K562 (cell line): Measurements from ENCODE around the gene BNIP3. TPM values are rescaled to one million over a fixed set of nuclear protein-coding genes. Genes with fewer than 3 reads are reported as not detected.

Experiments used
- ATAC-seq: fragments of 200-7000 bp; cut with Tn5 transposase; 3 replicates; pipeline ENCODE4 v1.9.1; 2020; ENCODE audit warnings: moderate library complexity
- BruUV-seq: library from RNA; stranded (reverse); fragments of 400-500 nt; replicated peaks from 2 replicates; lab custom pipeline; 2021; lab: Mats Ljungman, UMichigan
- CTCF ChIA-PET: fragments of 300-600 bp; formaldehyde crosslinking; extraction: SDS; loops from one replicate; lab custom pipeline; 2021; ENCODE audit warnings: low intra/inter-chr PET ratio; lab: Yijun Ruan, JAX
- POLR2A ChIA-PET: fragments of 300-600, 350-650 bp; sonication (Branson Sonifier 250); formaldehyde crosslinking; extraction: SDS; loops from one replicate; lab custom pipeline; 2021; ENCODE audit warnings: antibody characterized with exemption, inconsistent platforms; lab: Yijun Ruan, JAX
- DNase-seq, 4 experiments: peaks; one replicate each; pipeline versions ENCODE4 v3.0.0 to v3.0.0-alpha.2; 2011 to 2018; ENCODE audit warnings: low spot score in 3 of 4, mixed read lengths in 3 of 4; ENCODE audit errors: extremely low read depth in 1 of 4
- FAIRE-seq: peaks from 2 replicates; lab custom pipeline; 2011; peaks lifted over from hg19 to GRCh38; lab: Jason Lieb, UNC
- H2AFZ ChIP-seq: 2 replicates; pipeline ENCODE4 v1.6.0; 2011; ENCODE audit warnings: low read depth, low read length, control low read depth, inconsistent platforms
- H3K27ac ChIP-seq: fragments of 200-600 bp; 3 replicates; pipeline ENCODE4 v1.8.0; 2011; ENCODE audit warnings: low read depth, mild to moderate bottlenecking, control low read depth, inconsistent platforms, low read length, moderate library complexity, mixed read lengths; ENCODE audit errors: extremely low read depth
- H3K27me3 ChIP-seq, 2 experiments: fragments of 300-600 bp in 1 of 2; 2 replicates in 1 of 2; 3 replicates in 1 of 2; pipeline versions ENCODE4 v1.6.0 to v1.8.0; 2011; ENCODE audit warnings: inconsistent platforms in 2 of 2, low read length in 2 of 2, mild to moderate bottlenecking in 1 of 2, mixed read lengths in 1 of 2, moderate library complexity in 1 of 2; ENCODE audit not compliant: control insufficient read depth in 2 of 2, insufficient read depth in 2 of 2
- H3K36me3 ChIP-seq: fragments of 300-600 bp; 3 replicates; pipeline ENCODE4 v1.8.0; 2011; ENCODE audit warnings: mild to moderate bottlenecking, low read length, inconsistent platforms; ENCODE audit not compliant: control insufficient read depth, insufficient read depth
- H3K4me1 ChIP-seq, 2 experiments: fragments of 200-600 bp in 1 of 2; replicated peaks in 1 of 2; 2 replicates in 1 of 2; 3 replicates in 1 of 2; pipeline versions ENCODE4 v1.5.1 to v1.8.0; 2011; ENCODE audit warnings: inconsistent platforms in 2 of 2, low read length in 2 of 2, mild to moderate bottlenecking in 1 of 2, mixed read lengths in 1 of 2, moderate library complexity in 1 of 2; ENCODE audit not compliant: control insufficient read depth in 2 of 2, insufficient read depth in 2 of 2
- H3K4me2 ChIP-seq: 2 replicates; pipeline ENCODE4 v1.6.1; 2011; ENCODE audit warnings: low read length, control low read depth, inconsistent platforms, mixed read lengths; ENCODE audit not compliant: insufficient read depth
- H3K4me3 ChIP-seq: fragments of 200-600 bp; sonication (generic), shearing (Covaris generic); 2 replicates; pipeline ENCODE4 v1.5.1; 2016; ENCODE audit warnings: control low read depth, inconsistent platforms
- H3K79me2 ChIP-seq: fragments of 200-600 bp; 3 replicates; pipeline ENCODE4 v1.8.0; 2011; ENCODE audit warnings: low read length, inconsistent platforms; ENCODE audit not compliant: control insufficient read depth, insufficient read depth
- H3K9ac ChIP-seq, 2 experiments: 2 replicates each; pipeline versions ENCODE4 v1.6.0 to v1.6.1; 2011; ENCODE audit warnings: low read depth in 2 of 2, low read length in 2 of 2, control low read depth in 1 of 2, inconsistent platforms in 1 of 2, mild to moderate bottlenecking in 1 of 2, mixed read lengths in 1 of 2; ENCODE audit not compliant: insufficient read depth in 1 of 2
- H3K9me1 ChIP-seq: one replicate; pipeline ENCODE4 v1.6.0; 2011; ENCODE audit warnings: inconsistent platforms, mild to moderate bottlenecking, low read length, moderate library complexity; ENCODE audit not compliant: control insufficient read depth, insufficient read depth
- H3K9me3 ChIP-seq: replicated peaks from 2 replicates; pipeline ENCODE4 v1.5.1; 2011; ENCODE audit warnings: low read depth, low read length, inconsistent platforms; ENCODE audit not compliant: control insufficient read depth, insufficient read depth
- H4K20me1 ChIP-seq: replicated peaks from 2 replicates; pipeline ENCODE4 v1.6.1; 2011; ENCODE audit warnings: low read length, inconsistent platforms, mixed read lengths; ENCODE audit not compliant: control insufficient read depth, insufficient read depth
- CBFA2T2 ChIP-seq: fragments of 450-650 bp; conservative IDR thresholded peaks from 2 replicates; pipeline ENCODE4 v1.6.1; 2017; ENCODE audit warnings: mild to moderate bottlenecking
- CBFA2T3 ChIP-seq: fragments of 450-650 bp; IDR thresholded peaks from 2 replicates; pipeline ENCODE4 v1.6.1; 2017
- EP400 ChIP-seq: fragments of 450-650 bp; IDR thresholded peaks from 2 replicates; pipeline ENCODE4 v1.6.1; 2017; ENCODE audit warnings: antibody characterized with exemption, mild to moderate bottlenecking, moderate library complexity
- GABPB2 ChIP-seq: fragments of 250-450 bp; sonication (Bioruptor Pico); conservative IDR thresholded peaks from 2 replicates; pipeline ENCODE4 v1.5.1; 2021; ENCODE audit warnings: mild to moderate bottlenecking
- PTTG1 ChIP-seq: fragments of 450-650 bp; IDR thresholded peaks from 2 replicates; pipeline ENCODE4 v1.6.1; 2016; ENCODE audit warnings: low read depth, mild to moderate bottlenecking, missing genetic modification characterization, missing compliant biosample characterization
- SAFB2 ChIP-seq: fragments of 200-400 bp; formaldehyde crosslinking; IDR thresholded peaks from 2 replicates; pipeline ENCODE4 v1.6.1; 2018; ENCODE audit warnings: borderline replicate concordance, low read length, low read depth, moderate library complexity; ENCODE audit not compliant: severe bottlenecking
- WGBS: fragments of 100-300 bp; shearing (Covaris generic); methylation state at CpG from one replicate; pipeline ENCODE4 v1.1.6; 2016; ENCODE audit warnings: low coverage, mixed read lengths; ENCODE audit not compliant: insufficient coverage; ENCODE audit errors: missing lambda C conversion rate; 5-methylcytosine and 5-hydroxymethylcytosine counted together
- in situ Hi-C: fragments of 300-500 bp; cut with MboI; formaldehyde crosslinking; loops from 4 replicates; pipeline ENCODE4 v1.15.0; 2018; ENCODE audit warnings: inconsistent platforms, mixed read lengths
- intact Hi-C: fragments of 100-400 bp; cut with micrococcal nuclease; formaldehyde crosslinking; loops from 2 replicates; pipeline ENCODE4 v1.14.2; 2022
- polyA plus RNA-seq, 8 experiments: library from polyadenylated mRNA; depleted of rRNA in 4 of 8; stranded (reverse) in 5 of 8; unstranded in 3 of 8; fragments of >200 nt; fragmentation: Nextera tagmentation in 2 of 8; fragmentation: Illumina TruSeq in 1 of 8; extraction: Ambion mirVana in 2 of 8; extraction: Trizol in 1 of 8; gene quantifications; 2 replicates each; pipeline versions ENCODE4 v1.2.1 to v1.2.3, GENCODE V29; 2011 to 2014; ENCODE audit warnings: inconsistent platforms in 1 of 8, missing spikeins in 1 of 8
- total RNA-seq, 7 experiments: library from RNA; depleted of rRNA in 6 of 7; stranded (reverse); fragments of >200 nt in 6 of 7; fragmentation: Illumina TruSeq in 2 of 7; extraction: Trizol in 2 of 7; gene quantifications; 2 replicates each; pipeline versions ENCODE4 v1.2.1 to v1.2.3, GENCODE V29; 2011 to 2021; ENCODE audit warnings: low replicate concordance in 1 of 7
- TF ChIP-seq, protein P1 (sequence below): fragments of 450-650 bp; formaldehyde crosslinking; IDR thresholded peaks from 2 replicates; pipeline ENCODE4 v1.4.0; 2020; ENCODE audit warnings: mild to moderate bottlenecking, mixed read lengths
- TF ChIP-seq, protein P2 (sequence below): fragments of 450-650 bp; IDR thresholded peaks from 2 replicates; pipeline ENCODE4 v1.6.1; 2016; ENCODE audit warnings: mild to moderate bottlenecking, moderate library complexity

Gene BNIP3
- total and polyA plus RNA-seq, 9 of the 15 experiments (the other 6 are each of a cell fraction or from before 2014, with no cell fraction given), result 9.2 to 119 (median 42.2) TPM

DNA sequence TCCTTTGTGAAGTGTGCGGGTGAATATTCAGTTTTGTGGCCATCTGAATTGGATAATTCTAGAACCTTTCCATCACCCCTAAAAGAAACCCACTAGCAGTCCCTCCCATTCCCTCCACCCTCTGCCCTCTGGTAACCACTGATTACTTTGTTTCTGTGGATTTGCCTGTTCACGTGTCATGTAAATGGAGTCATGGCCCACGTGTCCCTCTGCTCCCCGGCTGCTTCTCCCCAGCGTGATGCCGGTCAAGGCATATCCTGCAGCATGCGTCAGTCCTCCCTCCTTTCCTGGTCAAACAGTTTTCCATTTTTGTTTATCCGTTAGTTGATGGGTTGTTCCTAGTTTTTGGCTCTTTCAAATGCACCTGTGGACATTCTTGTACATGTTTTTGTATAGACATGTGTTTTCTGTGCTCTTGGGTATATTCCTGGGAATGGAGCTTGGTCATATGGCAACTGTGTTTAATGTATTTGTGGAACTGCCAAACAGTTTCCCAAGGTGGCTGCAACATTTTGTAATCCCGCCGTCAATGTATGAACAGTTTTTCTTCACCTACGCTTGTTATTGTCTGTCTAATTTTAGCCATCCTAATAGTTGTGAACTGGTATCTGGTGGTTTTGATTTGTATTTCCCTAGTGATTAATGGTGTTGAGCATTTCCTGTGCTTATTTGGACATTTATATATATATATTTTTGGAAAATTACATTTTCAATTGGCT lies 58.5 kb downstream of the BNIP3 start:
- POLR2A ChIA-PET, result interaction anchor here (0.7 to 1.2 kb wide), 4 partner anchors 8 to 579 kb away, joined by 3 to 4 read pairs (median 4); no protein-coding TSS in a partner anchor
- H3K9ac ChIP-seq, result peak overlapping the region in 1 of 2 experiments; percentile 30; a peak in 1 of 4 replicates
- peaks cover 7% of the 10 kb centered on the region for H3K9me1 ChIP-seq
- DNase-seq (peak in 2 of 4 experiments; percentile 22 to 54), ATAC-seq (peak; percentile 60), FAIRE-seq (no peak)
- no TSS peak for BruUV-seq
- CTCF ChIA-PET, result no interaction called here
- H3K4me1 ChIP-seq, result peaks cover 25 to 49% of the 10 kb centered on the region in 2 experiments
- H3K9me3 ChIP-seq, result peaks cover 2% of the 10 kb centered on the region; the same call in 1 of the 2 replicates
- H3K4me2 ChIP-seq, result peak overlapping the region; percentile 27; the same call in 1 of the 2 replicates
- H2AFZ ChIP-seq, result no peak overlapping the region
- in situ Hi-C loops (no loop called here), intact Hi-C loops (no loop called here)
- no peak overlapping the region for H3K4me3 ChIP-seq
- H3K27me3 ChIP-seq, result no peaks in the 10 kb centered on the region
- H4K20me1 ChIP-seq, result peaks cover 4% of the 10 kb centered on the region; the same call in 1 of the 2 replicates
- 77% methylated on average over 6 of the region's 11 CpGs for WGBS
- H3K27ac ChIP-seq, result peak overlapping the region; percentile 61
- peaks cover 29% of the 10 kb centered on the region; the same call in 2 of the 3 replicates for H3K36me3 ChIP-seq
- peaks cover 92% of the 10 kb centered on the region for H3K79me2 ChIP-seq
- TF ChIP-seq, protein P1, sequence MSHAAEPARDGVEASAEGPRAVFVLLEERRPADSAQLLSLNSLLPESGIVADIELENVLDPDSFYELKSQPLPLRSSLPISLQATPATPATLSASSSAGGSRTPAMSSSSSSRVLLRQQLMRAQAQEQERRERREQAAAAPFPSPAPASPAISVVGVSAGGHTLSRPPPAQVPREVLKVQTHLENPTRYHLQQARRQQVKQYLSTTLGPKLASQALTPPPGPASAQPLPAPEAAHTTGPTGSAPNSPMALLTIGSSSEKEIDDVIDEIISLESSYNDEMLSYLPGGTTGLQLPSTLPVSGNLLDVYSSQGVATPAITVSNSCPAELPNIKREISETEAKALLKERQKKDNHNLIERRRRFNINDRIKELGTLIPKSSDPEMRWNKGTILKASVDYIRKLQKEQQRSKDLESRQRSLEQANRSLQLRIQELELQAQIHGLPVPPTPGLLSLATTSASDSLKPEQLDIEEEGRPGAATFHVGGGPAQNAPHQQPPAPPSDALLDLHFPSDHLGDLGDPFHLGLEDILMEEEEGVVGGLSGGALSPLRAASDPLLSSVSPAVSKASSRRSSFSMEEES, result no peak
- no peak for TF ChIP-seq GABPB2 (CRISPR knock-in tag)
- TF ChIP-seq CBFA2T3, result peak; percentile 23; the same call in 1 of the 2 replicates
- peak; percentile 17; the same call in 1 of the 2 replicates for TF ChIP-seq EP400
- peak; percentile 35; the same call in 1 of the 2 replicates for TF ChIP-seq CBFA2T2
- no peak for TF ChIP-seq PTTG1 (tag)
- TF ChIP-seq, protein P2, sequence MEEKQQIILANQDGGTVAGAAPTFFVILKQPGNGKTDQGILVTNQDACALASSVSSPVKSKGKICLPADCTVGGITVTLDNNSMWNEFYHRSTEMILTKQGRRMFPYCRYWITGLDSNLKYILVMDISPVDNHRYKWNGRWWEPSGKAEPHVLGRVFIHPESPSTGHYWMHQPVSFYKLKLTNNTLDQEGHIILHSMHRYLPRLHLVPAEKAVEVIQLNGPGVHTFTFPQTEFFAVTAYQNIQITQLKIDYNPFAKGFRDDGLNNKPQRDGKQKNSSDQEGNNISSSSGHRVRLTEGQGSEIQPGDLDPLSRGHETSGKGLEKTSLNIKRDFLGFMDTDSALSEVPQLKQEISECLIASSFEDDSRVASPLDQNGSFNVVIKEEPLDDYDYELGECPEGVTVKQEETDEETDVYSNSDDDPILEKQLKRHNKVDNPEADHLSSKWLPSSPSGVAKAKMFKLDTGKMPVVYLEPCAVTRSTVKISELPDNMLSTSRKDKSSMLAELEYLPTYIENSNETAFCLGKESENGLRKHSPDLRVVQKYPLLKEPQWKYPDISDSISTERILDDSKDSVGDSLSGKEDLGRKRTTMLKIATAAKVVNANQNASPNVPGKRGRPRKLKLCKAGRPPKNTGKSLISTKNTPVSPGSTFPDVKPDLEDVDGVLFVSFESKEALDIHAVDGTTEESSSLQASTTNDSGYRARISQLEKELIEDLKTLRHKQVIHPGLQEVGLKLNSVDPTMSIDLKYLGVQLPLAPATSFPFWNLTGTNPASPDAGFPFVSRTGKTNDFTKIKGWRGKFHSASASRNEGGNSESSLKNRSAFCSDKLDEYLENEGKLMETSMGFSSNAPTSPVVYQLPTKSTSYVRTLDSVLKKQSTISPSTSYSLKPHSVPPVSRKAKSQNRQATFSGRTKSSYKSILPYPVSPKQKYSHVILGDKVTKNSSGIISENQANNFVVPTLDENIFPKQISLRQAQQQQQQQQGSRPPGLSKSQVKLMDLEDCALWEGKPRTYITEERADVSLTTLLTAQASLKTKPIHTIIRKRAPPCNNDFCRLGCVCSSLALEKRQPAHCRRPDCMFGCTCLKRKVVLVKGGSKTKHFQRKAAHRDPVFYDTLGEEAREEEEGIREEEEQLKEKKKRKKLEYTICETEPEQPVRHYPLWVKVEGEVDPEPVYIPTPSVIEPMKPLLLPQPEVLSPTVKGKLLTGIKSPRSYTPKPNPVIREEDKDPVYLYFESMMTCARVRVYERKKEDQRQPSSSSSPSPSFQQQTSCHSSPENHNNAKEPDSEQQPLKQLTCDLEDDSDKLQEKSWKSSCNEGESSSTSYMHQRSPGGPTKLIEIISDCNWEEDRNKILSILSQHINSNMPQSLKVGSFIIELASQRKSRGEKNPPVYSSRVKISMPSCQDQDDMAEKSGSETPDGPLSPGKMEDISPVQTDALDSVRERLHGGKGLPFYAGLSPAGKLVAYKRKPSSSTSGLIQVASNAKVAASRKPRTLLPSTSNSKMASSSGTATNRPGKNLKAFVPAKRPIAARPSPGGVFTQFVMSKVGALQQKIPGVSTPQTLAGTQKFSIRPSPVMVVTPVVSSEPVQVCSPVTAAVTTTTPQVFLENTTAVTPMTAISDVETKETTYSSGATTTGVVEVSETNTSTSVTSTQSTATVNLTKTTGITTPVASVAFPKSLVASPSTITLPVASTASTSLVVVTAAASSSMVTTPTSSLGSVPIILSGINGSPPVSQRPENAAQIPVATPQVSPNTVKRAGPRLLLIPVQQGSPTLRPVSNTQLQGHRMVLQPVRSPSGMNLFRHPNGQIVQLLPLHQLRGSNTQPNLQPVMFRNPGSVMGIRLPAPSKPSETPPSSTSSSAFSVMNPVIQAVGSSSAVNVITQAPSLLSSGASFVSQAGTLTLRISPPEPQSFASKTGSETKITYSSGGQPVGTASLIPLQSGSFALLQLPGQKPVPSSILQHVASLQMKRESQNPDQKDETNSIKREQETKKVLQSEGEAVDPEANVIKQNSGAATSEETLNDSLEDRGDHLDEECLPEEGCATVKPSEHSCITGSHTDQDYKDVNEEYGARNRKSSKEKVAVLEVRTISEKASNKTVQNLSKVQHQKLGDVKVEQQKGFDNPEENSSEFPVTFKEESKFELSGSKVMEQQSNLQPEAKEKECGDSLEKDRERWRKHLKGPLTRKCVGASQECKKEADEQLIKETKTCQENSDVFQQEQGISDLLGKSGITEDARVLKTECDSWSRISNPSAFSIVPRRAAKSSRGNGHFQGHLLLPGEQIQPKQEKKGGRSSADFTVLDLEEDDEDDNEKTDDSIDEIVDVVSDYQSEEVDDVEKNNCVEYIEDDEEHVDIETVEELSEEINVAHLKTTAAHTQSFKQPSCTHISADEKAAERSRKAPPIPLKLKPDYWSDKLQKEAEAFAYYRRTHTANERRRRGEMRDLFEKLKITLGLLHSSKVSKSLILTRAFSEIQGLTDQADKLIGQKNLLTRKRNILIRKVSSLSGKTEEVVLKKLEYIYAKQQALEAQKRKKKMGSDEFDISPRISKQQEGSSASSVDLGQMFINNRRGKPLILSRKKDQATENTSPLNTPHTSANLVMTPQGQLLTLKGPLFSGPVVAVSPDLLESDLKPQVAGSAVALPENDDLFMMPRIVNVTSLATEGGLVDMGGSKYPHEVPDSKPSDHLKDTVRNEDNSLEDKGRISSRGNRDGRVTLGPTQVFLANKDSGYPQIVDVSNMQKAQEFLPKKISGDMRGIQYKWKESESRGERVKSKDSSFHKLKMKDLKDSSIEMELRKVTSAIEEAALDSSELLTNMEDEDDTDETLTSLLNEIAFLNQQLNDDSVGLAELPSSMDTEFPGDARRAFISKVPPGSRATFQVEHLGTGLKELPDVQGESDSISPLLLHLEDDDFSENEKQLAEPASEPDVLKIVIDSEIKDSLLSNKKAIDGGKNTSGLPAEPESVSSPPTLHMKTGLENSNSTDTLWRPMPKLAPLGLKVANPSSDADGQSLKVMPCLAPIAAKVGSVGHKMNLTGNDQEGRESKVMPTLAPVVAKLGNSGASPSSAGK, result peak; percentile 28; the same call in 1 of the 2 replicates
- TF ChIP-seq SAFB2, result no peak
